WTC11 (cell line): Measurements from ENCODE around the gene RNPS1. TPM values are rescaled to one million over a fixed set of nuclear protein-coding genes. Genes with fewer than 3 reads are reported as not detected.

Experiments used
- ATAC-seq: fragments of 200-7000 bp; cut with Tn5 transposase; 2 replicates; pipeline ENCODE4 v1.10.0; 2021; ENCODE audit warnings: mild to moderate bottlenecking, moderate library complexity
- CTCF ChIA-PET: fragments of 300-600 bp; sonication (Branson Sonifier 250); formaldehyde crosslinking; loops from one replicate; lab custom pipeline; 2021; ENCODE audit warnings: antibody characterized with exemption; lab: Charles Lee
- POLR2A ChIA-PET: fragments of 350-600 bp; sonication (Branson Sonifier 250); formaldehyde crosslinking; loops from one replicate; lab custom pipeline; 2021; ENCODE audit warnings: antibody characterized with exemption; lab: Charles Lee
- DNase-seq: peaks from one replicate; pipeline ENCODE4 v3.0.0; 2021; ENCODE audit warnings: low spot score
- H3K27ac Mint-ChIP-seq: 2 replicates; pipeline ENCODE4 v1.8.0; 2021; ENCODE audit warnings: mixed read lengths
- H3K27me3 Mint-ChIP-seq: 2 replicates; pipeline ENCODE4 v1.8.0; 2021; ENCODE audit warnings: low read depth, mild to moderate bottlenecking, moderate library complexity, mixed read lengths
- H3K36me3 Mint-ChIP-seq: 2 replicates; pipeline ENCODE4 v1.8.0; 2021; ENCODE audit warnings: mixed read lengths
- H3K4me1 Mint-ChIP-seq: 2 replicates; pipeline ENCODE4 v1.8.0; 2022; ENCODE audit warnings: mixed read lengths
- H3K4me3 Mint-ChIP-seq: 2 replicates; pipeline ENCODE4 v1.8.0; 2021; ENCODE audit warnings: mild to moderate bottlenecking, moderate library complexity, mixed read lengths
- H3K9me3 Mint-ChIP-seq: 2 replicates; pipeline ENCODE4 v1.8.0; 2021; ENCODE audit warnings: mixed read lengths
- CREB1 ChIP-seq: sonication (generic); formaldehyde crosslinking; IDR thresholded peaks from 2 replicates; pipeline ENCODE4 v1.8.0; 2023; ENCODE audit warnings: mild to moderate bottlenecking, missing genetic modification reagents
- EMX1 ChIP-seq: fragments of 250-450 bp; sonication (Bioruptor Pico); IDR thresholded peaks from 2 replicates; pipeline ENCODE4 v1.8.0; 2021; ENCODE audit warnings: mild to moderate bottlenecking
- FOXP1 ChIP-seq: sonication (generic); formaldehyde crosslinking; IDR thresholded peaks from 2 replicates; pipeline ENCODE4 v1.8.0; 2022; ENCODE audit warnings: missing genetic modification reagents, mild to moderate bottlenecking, moderate library complexity, borderline replicate concordance
- GABPB1 ChIP-seq: sonication (generic); formaldehyde crosslinking; IDR thresholded peaks from 2 replicates; pipeline ENCODE4 v1.8.1; 2023; ENCODE audit warnings: mild to moderate bottlenecking, missing genetic modification reagents
- GTF2I ChIP-seq: fragments of 250-450 bp; sonication (Bioruptor Pico); conservative IDR thresholded peaks from 2 replicates; pipeline ENCODE4 v1.4.0; 2021; ENCODE audit warnings: mild to moderate bottlenecking
- HMGA2 ChIP-seq: fragments of 250-450 bp; sonication (Bioruptor Pico); IDR thresholded peaks from 2 replicates; pipeline ENCODE4 v1.4.0; 2021; ENCODE audit warnings: mild to moderate bottlenecking, moderate library complexity
- NR3C1 ChIP-seq: sonication (generic); formaldehyde crosslinking; conservative IDR thresholded peaks from 2 replicates; pipeline ENCODE4 v1.8.1; 2023; ENCODE audit warnings: low read depth, mild to moderate bottlenecking, missing genetic modification reagents
- SP1 ChIP-seq: sonication (generic); formaldehyde crosslinking; conservative IDR thresholded peaks from 2 replicates; pipeline ENCODE4 v1.8.1; 2022; ENCODE audit warnings: missing genetic modification reagents
- TEAD4 ChIP-seq: sonication (generic); formaldehyde crosslinking; IDR thresholded peaks from 2 replicates; pipeline ENCODE4 v1.8.0; 2022; ENCODE audit warnings: mild to moderate bottlenecking, missing genetic modification reagents
- ZBTB21 ChIP-seq: sonication (generic); formaldehyde crosslinking; IDR thresholded peaks from 2 replicates; pipeline ENCODE4 v1.8.1; 2023; ENCODE audit warnings: mild to moderate bottlenecking, missing genetic modification reagents, borderline replicate concordance
- ZNF396 ChIP-seq: fragments of 250-450 bp; sonication (Bioruptor Pico); IDR thresholded peaks from 2 replicates; pipeline ENCODE4 v1.8.0; 2021; ENCODE audit warnings: mild to moderate bottlenecking, moderate library complexity, borderline replicate concordance
- ZNF423 ChIP-seq: fragments of 250-450 bp; sonication (Bioruptor Pico); IDR thresholded peaks from 2 replicates; pipeline ENCODE4 v2.1.2; 2022; ENCODE audit warnings: mild to moderate bottlenecking, moderate library complexity
- total RNA-seq: library from RNA; stranded (reverse); gene quantifications from 3 replicates; pipeline ENCODE4 v1.2.3, GENCODE V29; 2021
- TF ChIP-seq, protein P1 (sequence below): sonication (generic); formaldehyde crosslinking; IDR thresholded peaks from 2 replicates; pipeline ENCODE4 v1.8.0; 2023; ENCODE audit warnings: missing genetic modification reagents
- TF ChIP-seq, protein P2 (sequence below): sonication (generic); formaldehyde crosslinking; conservative IDR thresholded peaks from 2 replicates; pipeline ENCODE4 v1.8.1; 2022; ENCODE audit warnings: mild to moderate bottlenecking, missing genetic modification reagents
- TF ChIP-seq, protein P3 (sequence below): fragments of 250-450 bp; sonication (Bioruptor Pico); IDR thresholded peaks from 2 replicates; pipeline ENCODE4 v1.9.0; 2021; ENCODE audit warnings: mild to moderate bottlenecking
- TF ChIP-seq, protein P4 (sequence below): sonication (generic); formaldehyde crosslinking; IDR thresholded peaks from 2 replicates; pipeline ENCODE4 v1.8.1; 2023; ENCODE audit warnings: mild to moderate bottlenecking, missing genetic modification reagents, moderate library complexity
- TF ChIP-seq, protein P5 (sequence below): fragments of 200-600 bp; IDR thresholded peaks from 2 replicates; pipeline ENCODE4 v1.8.0; 2022; ENCODE audit warnings: antibody characterized with exemption
- TF ChIP-seq, protein P6 (sequence below): sonication (generic); formaldehyde crosslinking; IDR thresholded peaks from 2 replicates; pipeline ENCODE4 v1.8.0; 2022; ENCODE audit warnings: mild to moderate bottlenecking, missing genetic modification reagents
- TF ChIP-seq, protein P7 (sequence below): sonication (generic); formaldehyde crosslinking; IDR thresholded peaks from 2 replicates; pipeline ENCODE4 v1.8.1; 2023; ENCODE audit warnings: mild to moderate bottlenecking, missing genetic modification reagents, moderate library complexity

The RNPS1 gene
- total RNA-seq, 1 experiment from 2014 or later, result 331 TPM

DNA sequence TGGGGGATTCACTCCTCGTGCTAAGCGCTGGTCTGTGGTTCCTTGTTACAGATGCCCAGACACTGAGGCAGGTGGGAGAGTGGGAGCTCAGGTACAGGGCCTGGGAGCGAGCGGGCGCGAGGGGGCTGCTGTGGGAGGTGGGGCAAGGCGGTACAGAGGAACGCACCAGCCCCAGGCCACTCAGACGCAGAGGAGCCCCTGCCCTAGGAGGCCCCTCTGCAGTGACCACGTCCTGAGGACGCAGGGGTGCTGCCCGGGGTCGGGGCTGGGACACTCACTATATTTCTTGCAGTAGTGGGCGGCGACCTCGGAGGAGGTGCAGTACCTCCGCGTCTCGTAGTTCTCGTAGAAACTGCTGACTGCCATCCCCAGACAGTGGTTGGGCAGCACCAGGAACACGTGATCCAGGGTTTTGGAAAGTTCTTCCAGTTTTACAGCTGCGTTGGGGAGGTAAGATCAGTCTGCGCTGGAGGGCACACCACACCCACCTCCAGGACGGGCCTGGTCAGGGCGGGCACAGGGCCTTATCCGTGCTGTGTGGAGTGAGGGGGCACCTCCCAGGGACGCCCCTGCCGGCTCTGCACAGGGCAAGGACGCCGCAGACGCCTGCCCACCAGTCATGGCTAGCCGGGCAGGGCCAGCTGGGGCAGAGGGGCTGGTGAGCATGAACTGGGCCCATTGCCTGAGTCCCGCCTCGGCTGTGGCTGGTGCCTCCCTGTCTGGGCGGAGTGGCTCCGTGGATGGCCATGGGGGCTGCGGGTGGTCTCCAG is 16.3 kb upstream of the RNPS1 start:
- Mint-ChIP-seq H3K4me1 (no peaks in the 10 kb centered on the region), H3K27me3 (no peaks in the 10 kb centered on the region), H3K36me3 (no peaks in the 10 kb centered on the region), H3K4me3 (no peak overlapping the region), H3K27ac (0 out of 2 replicates have a peak overlapping the region, but pooled peaks have one; percentile 24), H3K9me3 (no peaks in the 10 kb centered on the region)
- POLR2A ChIA-PET, result no interaction called here
- TF ChIP-seq, protein P1, sequence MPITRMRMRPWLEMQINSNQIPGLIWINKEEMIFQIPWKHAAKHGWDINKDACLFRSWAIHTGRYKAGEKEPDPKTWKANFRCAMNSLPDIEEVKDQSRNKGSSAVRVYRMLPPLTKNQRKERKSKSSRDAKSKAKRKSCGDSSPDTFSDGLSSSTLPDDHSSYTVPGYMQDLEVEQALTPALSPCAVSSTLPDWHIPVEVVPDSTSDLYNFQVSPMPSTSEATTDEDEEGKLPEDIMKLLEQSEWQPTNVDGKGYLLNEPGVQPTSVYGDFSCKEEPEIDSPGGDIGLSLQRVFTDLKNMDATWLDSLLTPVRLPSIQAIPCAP (CRISPR knock-in tag), result no peak
- CTCF ChIA-PET, result interaction anchor here (1.2 to 2.6 kb wide), 3 partner anchors 13 to 218 kb away, joined by 3 to 10 read pairs (median 4); no protein-coding TSS in a partner anchor
- ATAC-seq, result no peak
- DNase-seq, result no peak

DNA sequence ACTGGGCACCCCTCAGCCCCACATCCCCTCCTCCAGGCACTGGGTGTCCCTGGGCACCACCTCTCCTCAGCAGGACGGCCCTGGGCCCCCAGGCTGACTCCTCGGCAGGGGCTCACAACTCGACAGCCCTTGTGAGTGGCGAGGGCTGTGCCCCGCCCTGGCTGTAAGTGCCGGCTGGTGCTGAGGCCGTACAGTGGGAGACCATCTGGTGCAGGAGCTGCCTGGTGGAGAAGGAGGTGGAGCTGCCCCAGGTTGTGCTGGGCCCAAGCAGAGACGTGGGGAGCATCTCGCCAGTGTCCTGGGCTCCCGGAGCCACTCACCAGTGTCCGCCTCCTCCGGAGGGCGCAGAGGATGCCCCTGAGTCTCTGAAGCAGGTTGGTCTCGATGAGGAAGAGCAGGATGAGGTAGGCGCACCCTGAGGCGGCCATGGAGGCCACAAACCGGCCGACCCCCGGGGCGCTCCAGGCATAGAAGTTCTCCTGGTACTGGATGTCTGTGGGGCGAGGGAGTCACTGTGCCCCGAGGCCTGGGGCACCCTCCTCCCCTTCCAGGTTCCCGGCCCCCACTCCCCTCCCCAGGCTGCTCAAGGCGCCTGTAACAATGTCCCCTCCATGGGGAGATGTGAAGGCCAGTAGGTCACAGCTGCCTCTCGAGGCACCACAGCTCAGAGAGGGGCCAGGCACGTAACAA is 15.1 kb upstream of the RNPS1 start:
- Mint-ChIP-seq H3K9me3 (no peaks in the 10 kb centered on the region), H3K4me3 (no peak overlapping the region), H3K4me1 (no peaks in the 10 kb centered on the region), H3K27ac (no peak overlapping the region), H3K27me3 (no peaks in the 10 kb centered on the region), H3K36me3 (no peaks in the 10 kb centered on the region)
- TF ChIP-seq, protein P2, sequence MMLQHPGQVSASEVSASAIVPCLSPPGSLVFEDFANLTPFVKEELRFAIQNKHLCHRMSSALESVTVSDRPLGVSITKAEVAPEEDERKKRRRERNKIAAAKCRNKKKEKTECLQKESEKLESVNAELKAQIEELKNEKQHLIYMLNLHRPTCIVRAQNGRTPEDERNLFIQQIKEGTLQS, result no peak
- TF ChIP-seq FOXP1 (CRISPR knock-in tag) (no peak), ZBTB21 (CRISPR knock-in tag) (no peak), GTF2I (no peak), GABPB1 (CRISPR knock-in tag) (no peak), EMX1 (no peak), ZNF423 (CRISPR knock-in tag) (no peak), ZNF396 (CRISPR knock-in tag) (no peak), HMGA2 (CRISPR knock-in tag) (no peak), NR3C1 (CRISPR knock-in tag) (no peak), TEAD4 (CRISPR knock-in tag) (no peak), SP1 (no peak), CREB1 (CRISPR knock-in tag) (no peak)
- TF ChIP-seq, protein P3, sequence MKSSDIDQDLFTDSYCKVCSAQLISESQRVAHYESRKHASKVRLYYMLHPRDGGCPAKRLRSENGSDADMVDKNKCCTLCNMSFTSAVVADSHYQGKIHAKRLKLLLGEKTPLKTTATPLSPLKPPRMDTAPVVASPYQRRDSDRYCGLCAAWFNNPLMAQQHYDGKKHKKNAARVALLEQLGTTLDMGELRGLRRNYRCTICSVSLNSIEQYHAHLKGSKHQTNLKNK (CRISPR knock-in tag), result no peak
- TF ChIP-seq, protein P4, sequence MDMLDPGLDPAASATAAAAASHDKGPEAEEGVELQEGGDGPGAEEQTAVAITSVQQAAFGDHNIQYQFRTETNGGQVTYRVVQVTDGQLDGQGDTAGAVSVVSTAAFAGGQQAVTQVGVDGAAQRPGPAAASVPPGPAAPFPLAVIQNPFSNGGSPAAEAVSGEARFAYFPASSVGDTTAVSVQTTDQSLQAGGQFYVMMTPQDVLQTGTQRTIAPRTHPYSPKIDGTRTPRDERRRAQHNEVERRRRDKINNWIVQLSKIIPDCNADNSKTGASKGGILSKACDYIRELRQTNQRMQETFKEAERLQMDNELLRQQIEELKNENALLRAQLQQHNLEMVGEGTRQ (CRISPR knock-in tag), result no peak
- TF ChIP-seq, protein P5, sequence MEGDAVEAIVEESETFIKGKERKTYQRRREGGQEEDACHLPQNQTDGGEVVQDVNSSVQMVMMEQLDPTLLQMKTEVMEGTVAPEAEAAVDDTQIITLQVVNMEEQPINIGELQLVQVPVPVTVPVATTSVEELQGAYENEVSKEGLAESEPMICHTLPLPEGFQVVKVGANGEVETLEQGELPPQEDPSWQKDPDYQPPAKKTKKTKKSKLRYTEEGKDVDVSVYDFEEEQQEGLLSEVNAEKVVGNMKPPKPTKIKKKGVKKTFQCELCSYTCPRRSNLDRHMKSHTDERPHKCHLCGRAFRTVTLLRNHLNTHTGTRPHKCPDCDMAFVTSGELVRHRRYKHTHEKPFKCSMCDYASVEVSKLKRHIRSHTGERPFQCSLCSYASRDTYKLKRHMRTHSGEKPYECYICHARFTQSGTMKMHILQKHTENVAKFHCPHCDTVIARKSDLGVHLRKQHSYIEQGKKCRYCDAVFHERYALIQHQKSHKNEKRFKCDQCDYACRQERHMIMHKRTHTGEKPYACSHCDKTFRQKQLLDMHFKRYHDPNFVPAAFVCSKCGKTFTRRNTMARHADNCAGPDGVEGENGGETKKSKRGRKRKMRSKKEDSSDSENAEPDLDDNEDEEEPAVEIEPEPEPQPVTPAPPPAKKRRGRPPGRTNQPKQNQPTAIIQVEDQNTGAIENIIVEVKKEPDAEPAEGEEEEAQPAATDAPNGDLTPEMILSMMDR, result no peak
- TF ChIP-seq, protein P6, sequence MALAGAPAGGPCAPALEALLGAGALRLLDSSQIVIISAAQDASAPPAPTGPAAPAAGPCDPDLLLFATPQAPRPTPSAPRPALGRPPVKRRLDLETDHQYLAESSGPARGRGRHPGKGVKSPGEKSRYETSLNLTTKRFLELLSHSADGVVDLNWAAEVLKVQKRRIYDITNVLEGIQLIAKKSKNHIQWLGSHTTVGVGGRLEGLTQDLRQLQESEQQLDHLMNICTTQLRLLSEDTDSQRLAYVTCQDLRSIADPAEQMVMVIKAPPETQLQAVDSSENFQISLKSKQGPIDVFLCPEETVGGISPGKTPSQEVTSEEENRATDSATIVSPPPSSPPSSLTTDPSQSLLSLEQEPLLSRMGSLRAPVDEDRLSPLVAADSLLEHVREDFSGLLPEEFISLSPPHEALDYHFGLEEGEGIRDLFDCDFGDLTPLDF (CRISPR knock-in tag), result no peak
- TF ChIP-seq, protein P7, sequence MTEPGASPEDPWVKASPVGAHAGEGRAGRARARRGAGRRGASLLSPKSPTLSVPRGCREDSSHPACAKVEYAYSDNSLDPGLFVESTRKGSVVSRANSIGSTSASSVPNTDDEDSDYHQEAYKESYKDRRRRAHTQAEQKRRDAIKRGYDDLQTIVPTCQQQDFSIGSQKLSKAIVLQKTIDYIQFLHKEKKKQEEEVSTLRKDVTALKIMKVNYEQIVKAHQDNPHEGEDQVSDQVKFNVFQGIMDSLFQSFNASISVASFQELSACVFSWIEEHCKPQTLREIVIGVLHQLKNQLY (CRISPR knock-in tag), result no peak
- no peak for DNase-seq
- no peak for ATAC-seq
- ChIA-PET CTCF (interaction anchor here (1.4 kb wide), 1 partner anchor 219 kb away, joined by 3 read pairs; no protein-coding TSS in a partner anchor), POLR2A (no interaction called here)
